GM18526 (cell line): ENCODE measurements around the gene PMM2.

Experiments
- POLR2A ChIP-seq: IDR thresholded peaks from 3 replicates; pipeline ENCODE4 v1.6.1; 2011; ENCODE audit not compliant: insufficient read length; ENCODE audit errors: extremely low read depth

The PMM2 gene

GRCh38 chr16:8886593-8887430 is 89.2 kb downstream of the PMM2 start:
- TF ChIP-seq POLR2A, result no peak

GRCh38 chr16:8887431-8887765 is 89.8 kb downstream of the PMM2 start:
- no peak for TF ChIP-seq POLR2A

- no peak for TF ChIP-seq POLR2A
Measured at GRCh38 chr16:8887952-8888560, 90.4 kb downstream of the PMM2 start.

- TF ChIP-seq POLR2A, result peak; percentile 25
Measured at GRCh38 chr16:8888951-8889892, 91.6 kb downstream of the PMM2 start.

- TF ChIP-seq POLR2A, result no peak
Measured at GRCh38 chr16:8889893-8890548, 92.4 kb downstream of the PMM2 start.

- TF ChIP-seq POLR2A, result no peak
Measured at GRCh38 chr16:8890549-8890921, 92.9 kb downstream of the PMM2 start.

GRCh38 chr16:8892101-8892575 is 94.5 kb downstream of the PMM2 start:
- no peak for TF ChIP-seq POLR2A

- no peak for TF ChIP-seq POLR2A
Measured at GRCh38 chr16:8893426-8893825, 95.8 kb downstream of the PMM2 start.

- no peak for TF ChIP-seq POLR2A
Measured at GRCh38 chr16:8893976-8894690, 96.5 kb downstream of the PMM2 start.

GRCh38 chr16:8894736-8895334 is 97.2 kb downstream of the PMM2 start:
- TF ChIP-seq POLR2A, result no peak

GRCh38 chr16:8898660-8899318 is 101.2 kb downstream of the PMM2 start:
- TF ChIP-seq POLR2A, result no peak
